Loucy (cell line): ENCODE results near the gene CNDP2.

Experiments
- H2AFZ ChIP-seq: fragments of 200-600 bp; sonication (generic); 2 replicates; pipeline ENCODE4 v1.6.0; 2016; ENCODE audit warnings: antibody characterized with exemption, mild to moderate bottlenecking, low read length, moderate library complexity
- H3F3A ChIP-seq: fragments of 200-600 bp; 2 replicates; pipeline ENCODE4 v1.6.0; 2016; ENCODE audit warnings: antibody characterized with exemption, low read depth, mild to moderate bottlenecking
- H3K27me3 ChIP-seq: fragments of 200-600 bp; sonication (generic); 2 replicates; pipeline ENCODE4 v1.6.1; 2014; ENCODE audit warnings: low read length, mild to moderate bottlenecking; ENCODE audit not compliant: insufficient read depth, poor library complexity, severe bottlenecking
- H3K36me3 ChIP-seq: fragments of 200-600 bp; sonication (generic); 2 replicates; pipeline ENCODE4 v1.6.1; 2016; ENCODE audit warnings: low read length; ENCODE audit not compliant: insufficient read depth
- H3K4me1 ChIP-seq: fragments of 200-600 bp; sonication (generic); 2 replicates; pipeline ENCODE4 v1.5.1; 2014; ENCODE audit warnings: low read length, mild to moderate bottlenecking; ENCODE audit not compliant: insufficient read depth, poor library complexity, severe bottlenecking
- H3K4me2 ChIP-seq: fragments of 200-600 bp; sonication (generic); 2 replicates; pipeline ENCODE4 v1.6.0; 2014; ENCODE audit warnings: antibody characterized with exemption, low read length, low read depth, mild to moderate bottlenecking; ENCODE audit not compliant: poor library complexity, severe bottlenecking
- H3K4me3 ChIP-seq: fragments of 200-600 bp; sonication (generic); 2 replicates; pipeline ENCODE4 v1.5.1; 2014; ENCODE audit warnings: low read length, mild to moderate bottlenecking, mixed read lengths; ENCODE audit not compliant: poor library complexity, severe bottlenecking
- H3K79me2 ChIP-seq: fragments of 200-600 bp; sonication (generic); 2 replicates; pipeline ENCODE4 v1.6.1; 2014; ENCODE audit warnings: low read length; ENCODE audit not compliant: insufficient read depth
- H3K9ac ChIP-seq: fragments of 200-600 bp; sonication (generic); 2 replicates; pipeline ENCODE4 v1.6.0; 2014; ENCODE audit warnings: mild to moderate bottlenecking, low read depth, low read length, moderate library complexity; ENCODE audit not compliant: poor library complexity, severe bottlenecking
- H3K9me2 ChIP-seq: fragments of 200-600 bp; sonication (generic); replicated peaks from 2 replicates; pipeline ENCODE4 v1.6.1; 2016; ENCODE audit warnings: low read depth, low read length, mixed read lengths
- H3K9me3 ChIP-seq: fragments of 200-600 bp; sonication (generic); 2 replicates; pipeline ENCODE4 v1.6.1; 2014; ENCODE audit warnings: mild to moderate bottlenecking, antibody characterized with exemption, low read length, low read depth; ENCODE audit not compliant: insufficient read depth
- H4K20me1 ChIP-seq: fragments of 200-600 bp; sonication (generic); 2 replicates; pipeline ENCODE4 v1.6.0; 2014; ENCODE audit warnings: antibody characterized with exemption, low read length, mild to moderate bottlenecking; ENCODE audit not compliant: insufficient read depth, poor library complexity, severe bottlenecking
- EZH2phosphoT487 ChIP-seq: fragments of 200-600 bp; IDR thresholded peaks from 2 replicates; pipeline ENCODE4 v1.6.1; 2018; ENCODE audit warnings: antibody characterized with exemption, mild to moderate bottlenecking, moderate library complexity, borderline replicate concordance
- TF ChIP-seq, protein P1 (sequence below): fragments of 200-600 bp; sonication (generic); conservative IDR thresholded peaks from 2 replicates; pipeline ENCODE4 v1.5.1; 2014; ENCODE audit warnings: mild to moderate bottlenecking, antibody characterized with exemption, low read length

CNDP2 gene

DNA sequence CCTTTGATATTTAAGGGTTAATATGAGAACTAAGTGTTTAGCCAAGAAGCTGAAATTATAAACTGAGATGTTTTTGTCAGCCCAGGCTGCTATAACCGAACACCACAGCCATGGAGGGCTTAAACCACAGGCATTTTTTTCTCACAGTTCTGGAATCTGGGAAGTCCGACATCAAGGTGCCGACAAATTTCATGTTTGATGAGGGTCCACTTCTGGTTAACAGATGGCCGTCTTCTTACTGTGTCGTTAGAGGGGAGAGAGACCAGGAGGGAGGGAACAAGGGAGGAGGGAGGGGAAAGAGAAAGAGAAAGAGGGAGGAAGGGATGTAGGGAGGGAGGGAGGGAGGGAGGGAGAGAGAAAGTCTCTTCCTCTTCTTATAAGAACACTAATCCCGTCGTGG lies 6.5 kb upstream of the CNDP2 start:
- no peak overlapping the region for H3K9ac ChIP-seq
- no peaks in the 10 kb centered on the region for H3K79me2 ChIP-seq

DNA sequence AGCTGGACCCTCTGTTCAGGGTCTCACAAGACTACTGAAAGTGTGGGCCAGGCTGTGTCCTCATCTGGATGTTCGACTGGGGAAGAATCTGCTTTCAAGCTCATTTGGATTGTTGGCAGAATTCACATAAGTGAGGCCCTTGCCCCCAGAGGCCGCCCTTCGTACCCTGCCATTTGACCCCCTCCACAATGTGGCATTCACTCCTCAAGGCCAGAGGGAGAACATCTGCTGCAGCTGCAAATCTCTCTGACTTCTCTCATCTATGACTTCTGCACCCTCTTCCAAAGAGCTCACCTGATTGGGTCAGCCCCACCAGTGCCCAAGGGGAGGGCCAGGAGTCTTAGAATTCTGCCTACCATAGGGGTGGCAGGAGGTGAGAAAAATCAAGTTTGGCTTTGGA lies 3.9 kb upstream of the CNDP2 start:
- no peak for TF ChIP-seq EZH2phosphoT487
- TF ChIP-seq, protein P1, sequence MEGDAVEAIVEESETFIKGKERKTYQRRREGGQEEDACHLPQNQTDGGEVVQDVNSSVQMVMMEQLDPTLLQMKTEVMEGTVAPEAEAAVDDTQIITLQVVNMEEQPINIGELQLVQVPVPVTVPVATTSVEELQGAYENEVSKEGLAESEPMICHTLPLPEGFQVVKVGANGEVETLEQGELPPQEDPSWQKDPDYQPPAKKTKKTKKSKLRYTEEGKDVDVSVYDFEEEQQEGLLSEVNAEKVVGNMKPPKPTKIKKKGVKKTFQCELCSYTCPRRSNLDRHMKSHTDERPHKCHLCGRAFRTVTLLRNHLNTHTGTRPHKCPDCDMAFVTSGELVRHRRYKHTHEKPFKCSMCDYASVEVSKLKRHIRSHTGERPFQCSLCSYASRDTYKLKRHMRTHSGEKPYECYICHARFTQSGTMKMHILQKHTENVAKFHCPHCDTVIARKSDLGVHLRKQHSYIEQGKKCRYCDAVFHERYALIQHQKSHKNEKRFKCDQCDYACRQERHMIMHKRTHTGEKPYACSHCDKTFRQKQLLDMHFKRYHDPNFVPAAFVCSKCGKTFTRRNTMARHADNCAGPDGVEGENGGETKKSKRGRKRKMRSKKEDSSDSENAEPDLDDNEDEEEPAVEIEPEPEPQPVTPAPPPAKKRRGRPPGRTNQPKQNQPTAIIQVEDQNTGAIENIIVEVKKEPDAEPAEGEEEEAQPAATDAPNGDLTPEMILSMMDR = no peak
- Histone ChIP-seq H3K9me3 (no peaks in the 10 kb centered on the region), H3K4me3 (no peak overlapping the region), H2AFZ (no peak overlapping the region), H3K9ac (no peak overlapping the region), H4K20me1 (peaks cover 8% of the 10 kb centered on the region), H3K9me2 (no peaks in the 10 kb centered on the region), H3K79me2 (peaks cover 10% of the 10 kb centered on the region), H3K4me2 (no peak overlapping the region), H3K36me3 (no peaks in the 10 kb centered on the region), H3K4me1 (peaks cover 3% of the 10 kb centered on the region), H3F3A (no peaks in the 10 kb centered on the region), H3K27me3 (no peaks in the 10 kb centered on the region)

More for the DNA sequence above, 6.5 kb upstream of the CNDP2 start:
- Histone ChIP-seq H2AFZ (no peak overlapping the region), H3K4me3 (no peak overlapping the region), H3K9me3 (no peaks in the 10 kb centered on the region), H3K36me3 (no peaks in the 10 kb centered on the region), H3K27me3 (no peaks in the 10 kb centered on the region), H3K4me1 (peaks cover 1% of the 10 kb centered on the region), H3K4me2 (no peak overlapping the region), H3F3A (no peaks in the 10 kb centered on the region), H4K20me1 (no peaks in the 10 kb centered on the region), H3K9me2 (no peaks in the 10 kb centered on the region)
- no peak for TF ChIP-seq EZH2phosphoT487
- TF ChIP-seq, protein P1 = no peak

DNA sequence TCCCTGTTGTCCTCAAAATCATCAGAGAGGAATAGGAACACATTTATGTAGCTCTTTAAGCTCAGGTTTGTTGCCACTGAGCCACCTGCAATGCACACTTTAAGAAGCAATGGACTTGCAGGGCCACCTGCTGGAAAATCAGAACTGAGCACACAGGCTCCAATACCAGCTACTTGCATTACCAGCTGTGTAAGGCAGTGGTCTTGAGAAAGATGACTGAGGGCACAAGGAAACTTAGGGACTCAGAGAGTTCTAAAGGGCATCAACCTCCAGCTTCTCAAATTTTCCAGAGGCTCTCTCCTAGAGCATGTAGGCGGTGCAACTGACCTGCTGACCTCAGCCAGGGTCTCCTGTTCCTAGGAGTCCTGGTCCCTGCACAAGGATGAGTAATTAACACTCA lies 2.5 kb upstream of the CNDP2 start:
- Histone ChIP-seq H3K27me3 (no peaks in the 10 kb centered on the region), H3K36me3 (no peaks in the 10 kb centered on the region), H3K79me2 (peaks cover 24% of the 10 kb centered on the region), H3K4me3 (no peak overlapping the region), H4K20me1 (peaks cover 13% of the 10 kb centered on the region), H3K4me1 (peaks cover 17% of the 10 kb centered on the region), H3K9ac (no peak overlapping the region), H3K9me3 (no peaks in the 10 kb centered on the region), H2AFZ (no peak overlapping the region), H3K9me2 (no peaks in the 10 kb centered on the region), H3F3A (no peaks in the 10 kb centered on the region), H3K4me2 (no peak overlapping the region)
- TF ChIP-seq, protein P1 = peak; percentile 81
- TF ChIP-seq EZH2phosphoT487 = no peak
